Sigmoid colon (tissue), 7 donors: ENCODE data around the gene TMEM74B. TPM values are rescaled to one million over a fixed set of nuclear protein-coding genes. Genes with fewer than 3 reads are reported as not detected.

Experiments
- DNase-seq: peaks from one replicate; pipeline ENCODE4 v3.0.0-alpha.2; 2019
- H3K27ac ChIP-seq, 4 donors: fragments of 200-600 bp; sonication (generic); one replicate each; pipeline ENCODE4 v1.5.1; 2016 to 2019; ENCODE audit warnings: mild to moderate bottlenecking in 1 of 4
- H3K27me3 ChIP-seq, 3 donors: fragments of 200-600 bp; sonication (generic); one replicate each; pipeline ENCODE4 v1.5.1; 2019; ENCODE audit warnings: mild to moderate bottlenecking in 1 of 3
- H3K36me3 ChIP-seq, 4 donors: fragments of 200-600 bp; sonication (generic); one replicate each; pipeline ENCODE4 v1.5.1; 2016 to 2019
- H3K4me1 ChIP-seq, 4 donors: fragments of 200-600 bp; sonication (generic); one replicate each; pipeline ENCODE4 v1.5.1; 2017 to 2019
- H3K4me3 ChIP-seq, 4 donors: fragments of 200-600 bp; sonication (generic); one replicate each; pipeline ENCODE4 v1.5.1; 2017 to 2019; ENCODE audit warnings: mild to moderate bottlenecking in 2 of 4, moderate library complexity in 1 of 4
- H3K9me3 ChIP-seq, 4 donors: fragments of 200-600 bp in 3 of 4; sonication (generic) in 3 of 4; one replicate each; pipeline versions ENCODE4 v1.5.1 to v1.6.1; 2013 to 2019
- EP300 ChIP-seq, 4 donors: sonication (generic); formaldehyde crosslinking; IDR thresholded peaks; one replicate each; pipeline ENCODE4 v1.6.1; 2017; ENCODE audit warnings: antibody characterized with exemption in 4 of 4
- POLR2A ChIP-seq, 2 donors: fragments of 450-650 bp; IDR thresholded peaks; one replicate each; pipeline ENCODE4 v1.6.1; 2016; ENCODE audit warnings: antibody characterized with exemption in 2 of 2, mild to moderate bottlenecking in 2 of 2, moderate library complexity in 2 of 2
- POLR2AphosphoS5 ChIP-seq, 4 donors: sonication (generic); formaldehyde crosslinking; IDR thresholded peaks; one replicate each; pipeline ENCODE4 v1.6.1; 2017; ENCODE audit warnings: antibody characterized with exemption in 4 of 4
- WGBS, 2 donors: extraction: QIAGEN DNeasy Blood & Tissue Kit; methylation state at CpG; one replicate each; pipeline ENCODE4 v1.1.7; 2013; 5-methylcytosine and 5-hydroxymethylcytosine counted together
- intact Hi-C: fragments of 100-400 bp; cut with DNase I; formaldehyde crosslinking; loops from one replicate; pipeline ENCODE4 v1.15.1; 2023
- polyA plus RNA-seq, 3 donors: library from polyadenylated mRNA; stranded (reverse); fragments of 200-250 nt; gene quantifications; one replicate each; pipeline ENCODE4 v1.2.3, GENCODE V29; 2013
- total RNA-seq, 4 donors: library from RNA; depleted of rRNA; stranded (reverse); fragments of >200 nt; gene quantifications; one replicate each; pipeline ENCODE4 v1.1.0, GENCODE V29; 2016
- TF ChIP-seq, protein P1 (sequence below), 4 experiments: fragments of 450-650 bp in 3 of 4; fragments of 200-600 bp in 1 of 4; IDR thresholded peaks; one replicate each; pipeline ENCODE4 v1.5.1; 2016 to 2019; ENCODE audit warnings: antibody characterized with exemption in 4 of 4, mild to moderate bottlenecking in 3 of 4, moderate library complexity in 2 of 4
- donor health status: healthy with polysubstance abuse.
- donor health status: Bipolar disorder and iron deficiency.
- donor health status: healthy.

Gene TMEM74B
- total and polyA plus RNA-seq, 7 donors = 0.33 to 2.9 TPM; not detected in 5

- no peak for DNase-seq
- Histone ChIP-seq H3K4me3 (no peak overlapping the region), H3K4me1 (no peaks in the 10 kb centered on the region), H3K9me3 (no peaks in the 10 kb centered on the region), H3K36me3 (no peaks in the 10 kb centered on the region), H3K27ac (no peak overlapping the region), H3K27me3 (no peaks in the 10 kb centered on the region)
- intact Hi-C loops = no loop called here
- WGBS, 2 donors = 44 to 79% methylated on average over 1 of the region's 1 CpG
- TF ChIP-seq, protein P1, sequence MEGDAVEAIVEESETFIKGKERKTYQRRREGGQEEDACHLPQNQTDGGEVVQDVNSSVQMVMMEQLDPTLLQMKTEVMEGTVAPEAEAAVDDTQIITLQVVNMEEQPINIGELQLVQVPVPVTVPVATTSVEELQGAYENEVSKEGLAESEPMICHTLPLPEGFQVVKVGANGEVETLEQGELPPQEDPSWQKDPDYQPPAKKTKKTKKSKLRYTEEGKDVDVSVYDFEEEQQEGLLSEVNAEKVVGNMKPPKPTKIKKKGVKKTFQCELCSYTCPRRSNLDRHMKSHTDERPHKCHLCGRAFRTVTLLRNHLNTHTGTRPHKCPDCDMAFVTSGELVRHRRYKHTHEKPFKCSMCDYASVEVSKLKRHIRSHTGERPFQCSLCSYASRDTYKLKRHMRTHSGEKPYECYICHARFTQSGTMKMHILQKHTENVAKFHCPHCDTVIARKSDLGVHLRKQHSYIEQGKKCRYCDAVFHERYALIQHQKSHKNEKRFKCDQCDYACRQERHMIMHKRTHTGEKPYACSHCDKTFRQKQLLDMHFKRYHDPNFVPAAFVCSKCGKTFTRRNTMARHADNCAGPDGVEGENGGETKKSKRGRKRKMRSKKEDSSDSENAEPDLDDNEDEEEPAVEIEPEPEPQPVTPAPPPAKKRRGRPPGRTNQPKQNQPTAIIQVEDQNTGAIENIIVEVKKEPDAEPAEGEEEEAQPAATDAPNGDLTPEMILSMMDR (IDR thresholded peaks at IDR 0.05) = no peak
- TF ChIP-seq EP300 (IDR thresholded peaks at IDR 0.05) (no peak), POLR2A (IDR thresholded peaks at IDR 0.05) (no peak), POLR2AphosphoS5 (IDR thresholded peaks at IDR 0.05) (no peak)
Measured at GRCh38 chr20:1195226-1195625, 10.4 kb upstream of the TMEM74B start.

- Histone ChIP-seq H3K27me3 (peaks cover 6 to 11% (median 7%) of the 10 kb centered on the region in 3 donors), H3K36me3 (no peaks in the 10 kb centered on the region), H3K27ac (no peak overlapping the region), H3K9me3 (no peaks in the 10 kb centered on the region), H3K4me3 (no peak overlapping the region), H3K4me1 (no peaks in the 10 kb centered on the region)
- TF ChIP-seq, protein P1 (IDR thresholded peaks at IDR 0.05) = no peak
- TF ChIP-seq EP300 (IDR thresholded peaks at IDR 0.05) (no peak), POLR2AphosphoS5 (IDR thresholded peaks at IDR 0.05) (no peak)
- intact Hi-C loops = no loop called here
- DNase-seq = no peak
- 86 to 92% methylated on average over 3 of the region's 3 CpGs for WGBS, 2 donors
Measured at GRCh38 chr20:1191299-1191698, 6.5 kb upstream of the TMEM74B start.

GRCh38 chr20:1190847-1191246 is 6.1 kb upstream of the TMEM74B start:
- Histone ChIP-seq H3K9me3 (no peaks in the 10 kb centered on the region), H3K27me3 (peaks cover 10 to 15% (median 12%) of the 10 kb centered on the region in 3 donors), H3K36me3 (no peaks in the 10 kb centered on the region), H3K27ac (no peak overlapping the region), H3K4me3 (no peak overlapping the region), H3K4me1 (peaks cover 0 to 1% (median 1%) of the 10 kb centered on the region in 4 donors)
- TF ChIP-seq, protein P1 (IDR thresholded peaks at IDR 0.05) = no peak
- no peak for TF ChIP-seq POLR2AphosphoS5 (IDR thresholded peaks at IDR 0.05)
- TF ChIP-seq POLR2A (IDR thresholded peaks at IDR 0.05) = no peak
- no peak for TF ChIP-seq EP300 (IDR thresholded peaks at IDR 0.05)
- no peak for DNase-seq
- 92% methylated on average over 3 of the region's 3 CpGs for WGBS, 2 donors
- intact Hi-C loops = no loop called here

GRCh38 chr20:1189827-1190226 is 5.0 kb upstream of the TMEM74B start:
- intact Hi-C loops = no loop called here
- 61 to 84% methylated on average over 1 of the region's 1 CpG for WGBS, 2 donors

More at GRCh38 chr20:1189827-1190226, 5.0 kb upstream of the TMEM74B start:
- TF ChIP-seq EP300 (IDR thresholded peaks at IDR 0.05) = no peak
- no peak for TF ChIP-seq POLR2AphosphoS5 (IDR thresholded peaks at IDR 0.05)
- TF ChIP-seq POLR2A (IDR thresholded peaks at IDR 0.05) = no peak
- TF ChIP-seq, protein P1 (IDR thresholded peaks at IDR 0.05) = no peak
- Histone ChIP-seq H3K9me3 (no peaks in the 10 kb centered on the region), H3K27me3 (peaks cover 20 to 25% (median 20%) of the 10 kb centered on the region in 3 donors), H3K4me3 (no peak overlapping the region), H3K4me1 (peaks cover 0 to 11% (median 11%) of the 10 kb centered on the region in 4 donors), H3K27ac (no peak overlapping the region), H3K36me3 (no peaks in the 10 kb centered on the region)
- no peak for DNase-seq
